ENCODE results near the gene SSBP3.

SSBP3 gene

GRCh38 chr1:54180701-54181360 lies 225.4 kb downstream of the SSBP3 start:
- DNase-seq (ENCODE audit: low read depth in 1 of 2, low spot score in 1 of 2), result no peak
- TF ChIP-seq JUND (IDR thresholded peaks at IDR 0.05; ENCODE audit: low read depth), result no peak
- in situ Hi-C loops (cut with HindIII; ENCODE audit: low pct_unique_long_range_greater_than_20kb, low sequenced_read_pairs), result no loop called here

- DNase-seq (ENCODE audit: low read depth in 1 of 2, low spot score in 1 of 2), result no peak
- in situ Hi-C loops (cut with HindIII; ENCODE audit: low pct_unique_long_range_greater_than_20kb, low sequenced_read_pairs), result no loop called here
- no peak for TF ChIP-seq JUND (IDR thresholded peaks at IDR 0.05; ENCODE audit: low read depth)
Measured at GRCh38 chr1:54178296-54179070, 227.7 kb downstream of the SSBP3 start.

- no peak for DNase-seq (ENCODE audit: low read depth in 1 of 2, low spot score in 1 of 2)
- TF ChIP-seq JUND (IDR thresholded peaks at IDR 0.05; ENCODE audit: low read depth), result no peak
- in situ Hi-C loops (cut with HindIII; ENCODE audit: low pct_unique_long_range_greater_than_20kb, low sequenced_read_pairs), result no loop called here
Measured at GRCh38 chr1:54177726-54178125, 228.5 kb downstream of the SSBP3 start.

- in situ Hi-C loops (cut with HindIII; ENCODE audit: low pct_unique_long_range_greater_than_20kb, low sequenced_read_pairs), result no loop called here
- no peak for TF ChIP-seq JUND (IDR thresholded peaks at IDR 0.05; ENCODE audit: low read depth)
- DNase-seq (ENCODE audit: low read depth in 1 of 2, low spot score in 1 of 2), result no peak
Measured at GRCh38 chr1:54176621-54177327, 229.4 kb downstream of the SSBP3 start.
